Suppressor macrophage treated with lipopolysaccharide for 1 hour (primary cell): ENCODE results near the gene CYP4F22.
A peak's percentile ranks its signal among the peaks of the same experiment; 100 is the strongest.
"Not testable (repeated sequence)": the region's sequence is repeated elsewhere in the genome, so short reads cannot be mapped to it uniquely, and the experiment has no call there.

Experiments used
- DNase-seq, 3 donors: peaks; one replicate each; pipeline ENCODE4 v3.0.0-alpha.2; 2020 to 2022

Gene CYP4F22

GRCh38 chr19:15508035-15508710, at the start of gene CYP4F22:
CYP4F22 (plus strand) TSS chr19:15508525; CDS start chr19:15525337, 16,812 bp downstream.
- DNase-seq = no peak

- DNase-seq = no peak
Measured at GRCh38 chr19:15461694-15462093, 46.6 kb upstream of the CYP4F22 start.

- peak; percentile 20 to 34 (median 24) for DNase-seq
Measured at GRCh38 chr19:15463861-15464371, 44.4 kb upstream of the CYP4F22 start.

GRCh38 chr19:15464394-15465385, 43.6 kb upstream of the CYP4F22 start, which contains the start of gene RASAL3:
RASAL3 (minus strand) TSS chr19:15464544; CDS start chr19:15464358, 186 bp downstream.
- DNase-seq = no peak

- peak in 2 of 3 donors; percentile 19 to 34 for DNase-seq
Measured at GRCh38 chr19:15466851-15467733, 41.2 kb upstream of the CYP4F22 start.

- no peak for DNase-seq
Measured at GRCh38 chr19:15467734-15468214, 40.6 kb upstream of the CYP4F22 start.

GRCh38 chr19:15468675-15469512, 39.4 kb upstream of the CYP4F22 start:
- no peak for DNase-seq

GRCh38 chr19:15469513-15470297, 38.6 kb upstream of the CYP4F22 start:
- peak; percentile 36 to 48 (median 44) for DNase-seq

- DNase-seq = peak in 1 of 3 donors; percentile 15
Measured at GRCh38 chr19:15471639-15472101, 36.7 kb upstream of the CYP4F22 start.

GRCh38 chr19:15473821-15474220, 34.5 kb upstream of the CYP4F22 start:
- DNase-seq = not testable (repeated sequence)

GRCh38 chr19:15475169-15475568, 33.2 kb upstream of the CYP4F22 start:
- DNase-seq = peak in 1 of 3 donors; percentile 0

- DNase-seq = no peak
Measured at GRCh38 chr19:15475611-15476010, 32.7 kb upstream of the CYP4F22 start.

- no peak for DNase-seq
Measured at GRCh38 chr19:15476325-15476724, 32.0 kb upstream of the CYP4F22 start.

GRCh38 chr19:15479391-15480345, 28.7 kb upstream of the CYP4F22 start, which contains the start of gene PGLYRP2:
PGLYRP2 (minus strand) TSS chr19:15479501; CDS start chr19:15479371, 130 bp downstream.
- peak; percentile 54 to 72 (median 66) for DNase-seq

GRCh38 chr19:15480996-15481395, 27.3 kb upstream of the CYP4F22 start:
- peak in 1 of 3 donors; percentile 11 for DNase-seq

GRCh38 chr19:15485768-15486167, 22.6 kb upstream of the CYP4F22 start:
- DNase-seq = not testable (repeated sequence)

GRCh38 chr19:15487038-15487437, 21.3 kb upstream of the CYP4F22 start:
- no peak for DNase-seq

- DNase-seq = no peak
Measured at GRCh38 chr19:15488489-15489226, 19.7 kb upstream of the CYP4F22 start.
